Measurements from ENCODE around the gene IGFBP3.
A peak's percentile ranks its signal among the peaks of the same experiment; 100 is the strongest.

The IGFBP3 gene

DNA sequence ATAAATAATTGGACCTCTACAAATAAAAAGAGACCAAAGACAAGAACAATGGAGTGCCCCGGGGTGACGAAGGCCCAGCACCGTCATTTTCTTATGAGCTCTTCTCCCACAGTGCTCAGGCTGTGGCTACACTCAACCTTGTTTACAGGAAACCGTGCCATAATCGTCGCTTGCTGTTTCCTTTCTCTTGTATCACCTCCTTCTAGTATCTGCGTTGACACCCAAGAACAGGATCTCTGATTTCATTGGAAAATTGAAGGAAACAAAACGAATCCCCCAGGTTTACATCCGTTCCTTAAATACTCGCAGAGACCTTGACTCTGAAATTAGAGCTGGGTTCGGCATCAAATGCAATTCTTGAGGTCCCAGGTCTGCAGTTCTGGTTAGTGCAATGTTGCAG lies 1.7 kb upstream of the IGFBP3 start:
- no peak for FAIRE-seq

DNA sequence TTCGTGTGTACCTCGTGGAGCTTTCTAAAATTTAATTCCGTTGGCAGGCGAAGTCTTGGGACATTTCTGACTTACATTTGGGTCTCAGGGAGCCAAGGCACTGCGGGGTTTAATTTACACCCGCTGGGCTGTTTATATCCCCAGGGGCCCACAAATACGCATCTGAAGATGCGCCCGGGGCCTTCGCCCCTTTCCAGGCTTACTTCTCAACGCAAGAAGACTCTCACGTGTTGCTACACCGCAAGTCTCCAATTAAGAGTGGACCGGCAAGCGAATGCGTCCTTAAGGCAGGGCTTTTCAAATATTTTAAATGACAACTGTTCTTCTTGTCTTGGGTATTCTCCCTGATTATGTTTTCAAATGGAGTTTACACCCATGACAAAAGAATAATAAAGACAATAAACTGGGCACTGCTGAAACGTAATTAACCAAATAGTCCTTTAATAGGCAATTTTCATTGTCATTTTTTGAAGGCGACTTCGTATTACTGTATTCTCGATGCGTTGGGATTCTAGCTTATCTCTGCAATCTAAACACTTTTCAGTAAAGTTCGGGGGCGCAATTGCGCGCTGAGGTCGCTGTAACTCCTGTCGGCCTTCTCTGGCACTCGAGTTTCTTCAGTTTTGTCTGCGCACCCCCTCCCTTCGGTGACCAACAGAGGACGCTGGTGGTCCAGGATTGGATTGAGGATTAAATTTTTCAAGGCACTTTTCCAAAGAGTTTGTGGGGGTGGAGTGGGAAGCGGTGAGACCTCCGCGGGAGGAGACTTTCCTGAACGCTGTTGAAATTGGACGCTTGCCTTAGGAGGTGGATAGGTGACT lies 837 bp upstream of the IGFBP3 start:
- FAIRE-seq = peak; percentile 61

DNA sequence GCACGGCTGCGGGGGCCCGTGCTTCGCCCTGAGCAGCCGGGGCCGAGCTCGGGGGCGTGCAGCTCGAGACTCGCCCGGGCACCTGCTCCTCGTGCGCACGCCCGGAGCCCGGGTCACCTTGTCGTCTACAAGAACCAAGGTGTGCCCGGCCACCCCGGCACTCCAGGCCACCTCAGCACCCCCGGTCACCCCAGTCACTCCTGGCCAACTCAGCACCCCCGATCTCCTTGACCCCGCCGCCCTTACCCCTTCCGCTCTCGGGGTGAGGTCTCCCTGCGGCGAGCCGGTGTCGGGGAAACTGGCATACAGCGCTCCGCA lies 268 bp upstream of the IGFBP3 start:
- FAIRE-seq = no peak

DNA sequence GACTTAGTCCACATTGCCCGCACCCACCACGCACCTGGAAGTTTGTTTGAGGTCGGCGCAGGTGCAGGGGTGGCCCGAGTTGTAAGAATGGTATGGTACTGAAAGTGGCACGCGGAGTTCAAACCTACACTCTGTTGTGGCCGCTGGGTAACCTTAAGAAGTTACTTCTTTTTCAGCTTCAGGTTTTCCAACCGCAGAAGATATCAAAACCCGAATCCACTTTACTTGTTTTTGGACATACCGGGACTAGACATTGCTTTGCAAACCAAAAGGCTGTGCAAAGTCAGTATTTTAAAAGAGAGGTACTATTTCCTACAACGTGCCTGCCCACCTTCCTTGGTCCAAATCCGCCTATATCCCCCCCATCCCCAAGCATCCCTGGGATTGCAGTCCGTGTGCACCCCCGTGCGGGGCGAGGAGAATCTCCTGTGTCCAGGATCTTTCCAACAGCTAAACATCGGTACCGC lies 1.0 kb downstream of the IGFBP3 start:
- FAIRE-seq = no peak

DNA sequence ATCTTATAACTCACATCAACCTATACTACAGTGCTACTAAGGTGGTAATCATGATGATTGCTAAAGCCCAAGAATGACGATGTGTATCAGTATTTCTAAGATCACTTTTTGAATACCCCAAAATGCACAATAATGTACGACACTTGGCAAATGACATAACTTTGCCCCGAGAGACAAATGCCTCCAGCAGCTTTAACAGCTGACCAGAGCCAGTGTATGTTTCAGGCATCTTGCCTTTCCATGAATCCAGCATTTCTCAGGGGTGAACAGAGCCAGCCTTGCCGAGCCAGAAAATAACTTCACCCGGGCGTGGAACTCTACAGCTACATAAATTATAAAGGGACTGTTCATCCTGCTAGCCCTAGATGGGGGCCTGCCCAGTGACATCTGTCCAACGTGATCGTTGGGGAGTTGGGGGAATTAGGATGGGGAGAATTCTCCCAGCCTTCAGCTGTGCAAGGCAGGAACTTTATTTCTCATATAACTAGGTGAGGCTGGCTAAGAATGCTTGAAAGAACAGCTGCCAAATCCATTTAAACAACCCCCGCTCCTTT lies 1.8 kb downstream of the IGFBP3 start:
- no peak for FAIRE-seq

DNA sequence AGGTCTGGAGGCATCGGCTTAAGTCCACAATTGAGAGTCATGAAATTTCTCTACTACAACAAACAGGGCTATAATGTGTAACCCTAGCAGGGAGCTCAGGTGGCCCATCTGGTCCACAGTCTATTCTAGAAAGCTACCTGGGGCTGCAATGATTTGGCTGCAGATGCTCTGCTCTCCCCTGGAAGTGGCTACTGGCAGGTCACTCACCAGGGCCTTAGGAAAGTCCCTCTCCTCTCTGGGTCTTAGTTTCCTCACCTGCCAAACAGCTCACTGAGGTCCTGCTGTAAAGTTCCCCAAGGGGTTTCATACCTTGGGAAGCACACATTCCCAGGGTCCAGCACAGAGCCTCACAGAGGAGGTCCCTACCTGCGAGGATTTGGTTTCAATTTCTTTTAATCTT lies 2.5 kb downstream of the IGFBP3 start:
- no peak for FAIRE-seq

DNA sequence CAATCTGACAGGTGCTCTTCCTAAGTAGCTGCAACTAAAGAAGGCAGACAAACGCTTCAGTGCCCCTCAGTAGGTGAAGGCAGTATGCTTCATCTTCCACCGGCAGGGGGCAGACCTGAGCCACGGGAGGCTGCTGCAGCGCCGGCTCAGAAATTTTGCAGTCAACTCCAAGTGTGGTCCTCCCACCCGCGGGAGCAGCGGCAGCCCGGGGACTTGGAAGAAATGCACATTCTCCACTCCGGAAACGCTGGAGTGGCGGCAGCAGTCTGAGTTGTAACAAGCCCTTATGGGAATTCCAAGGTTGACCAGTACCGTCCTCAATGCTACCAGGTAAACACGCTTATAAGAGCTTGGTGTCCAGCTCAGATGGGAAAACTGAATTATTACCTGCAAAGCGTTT lies 3.4 kb downstream of the IGFBP3 start:
- no peak for FAIRE-seq

DNA sequence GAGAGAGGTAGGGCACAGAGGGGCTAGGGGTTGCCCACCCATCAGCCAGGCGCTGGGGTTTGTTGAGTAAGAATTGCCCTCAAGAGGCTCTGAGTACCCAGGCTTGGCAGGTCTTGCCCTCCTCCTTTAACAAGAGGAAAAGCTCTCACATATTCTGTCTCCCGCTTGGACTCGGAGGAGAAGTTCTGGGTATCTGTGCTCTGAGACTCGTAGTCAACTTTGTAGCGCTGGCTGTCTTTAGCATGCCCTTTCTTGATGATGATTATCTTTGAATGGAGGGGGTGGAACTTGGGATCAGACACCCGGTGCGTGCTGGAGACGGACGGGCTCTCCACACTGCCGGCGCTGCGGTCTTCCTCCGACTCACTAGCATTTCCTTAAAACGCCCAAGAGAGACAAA lies 4.0 kb downstream of the IGFBP3 start:
- FAIRE-seq = no peak

DNA sequence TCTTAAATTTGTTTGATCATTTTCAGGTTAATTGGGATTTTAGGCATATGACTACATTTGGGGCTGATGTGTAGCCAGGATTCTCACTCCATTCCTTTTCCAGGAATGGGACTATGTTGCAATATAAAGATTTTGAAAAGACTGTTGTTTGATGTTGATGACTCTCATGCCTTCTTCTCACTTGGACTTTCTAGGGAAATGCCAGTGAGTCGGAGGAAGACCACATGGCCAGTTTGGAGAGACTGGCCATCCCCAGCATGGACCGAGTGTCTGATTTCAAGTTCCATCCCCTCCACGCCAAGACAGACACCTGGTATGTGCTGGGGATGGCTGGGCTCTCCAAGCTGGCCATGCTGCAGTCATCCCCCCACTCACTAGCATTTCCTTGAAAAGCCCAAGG lies 5.5 kb downstream of the IGFBP3 start:
- FAIRE-seq = no peak

DNA sequence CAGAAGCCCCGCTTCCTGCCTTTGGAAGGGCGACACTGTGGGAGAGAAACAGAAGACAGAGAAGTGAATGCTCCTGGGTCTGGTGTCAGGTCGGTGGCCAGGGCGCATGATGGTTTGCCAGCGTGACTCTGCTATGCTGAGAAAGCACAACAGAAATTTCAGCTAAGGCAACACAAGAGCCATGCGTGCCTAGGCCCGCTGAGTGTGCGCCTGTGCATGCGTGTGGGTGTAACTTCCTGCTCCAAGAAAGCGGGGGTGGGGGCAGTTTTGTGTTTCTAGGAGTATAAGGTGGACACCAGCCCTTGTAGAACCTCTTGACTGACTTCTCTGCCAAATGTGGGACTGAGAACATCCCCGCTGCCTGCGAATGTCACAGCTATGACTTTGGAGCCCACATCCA lies 6.2 kb downstream of the IGFBP3 start:
- no peak for FAIRE-seq

DNA sequence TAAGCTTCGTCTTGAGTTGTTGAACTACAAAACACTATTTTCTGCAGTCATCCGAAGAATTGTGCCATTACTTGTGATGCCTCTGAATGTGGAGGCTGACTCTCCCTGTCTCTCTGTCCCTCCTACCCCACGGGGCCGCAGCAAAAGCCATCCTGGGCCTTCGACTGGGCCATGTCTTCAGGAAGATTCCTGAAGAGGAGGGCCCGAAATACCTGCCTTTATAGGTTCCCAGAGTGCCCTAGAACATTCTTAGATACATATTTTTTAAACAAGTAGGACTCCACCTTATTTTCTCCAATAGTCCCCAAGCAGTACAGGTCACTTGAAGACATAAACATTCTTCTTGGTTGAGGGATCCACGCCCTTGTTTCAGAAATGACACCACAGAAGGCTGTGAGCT lies 8.1 kb downstream of the IGFBP3 start:
- no peak for FAIRE-seq

DNA sequence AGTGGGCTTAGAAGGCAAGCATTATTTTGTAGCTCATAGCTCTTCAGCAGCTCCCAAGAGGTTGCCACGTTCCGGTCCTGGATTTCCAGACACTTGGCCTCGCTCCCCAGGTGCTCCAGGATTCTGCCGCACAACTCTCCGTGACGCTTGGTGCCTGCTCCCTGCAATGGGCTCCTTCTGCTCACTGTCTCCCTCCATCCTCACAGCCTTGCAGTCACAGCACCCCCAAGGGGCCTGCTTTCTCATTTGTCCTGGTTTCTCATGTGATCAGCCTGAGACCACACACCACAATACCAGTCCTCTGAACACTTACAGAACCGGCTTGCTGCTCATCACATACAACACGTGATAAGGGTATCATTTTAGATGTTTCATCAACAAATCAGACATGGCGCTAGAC lies 9.8 kb downstream of the IGFBP3 start:
- no peak for FAIRE-seq

DNA sequence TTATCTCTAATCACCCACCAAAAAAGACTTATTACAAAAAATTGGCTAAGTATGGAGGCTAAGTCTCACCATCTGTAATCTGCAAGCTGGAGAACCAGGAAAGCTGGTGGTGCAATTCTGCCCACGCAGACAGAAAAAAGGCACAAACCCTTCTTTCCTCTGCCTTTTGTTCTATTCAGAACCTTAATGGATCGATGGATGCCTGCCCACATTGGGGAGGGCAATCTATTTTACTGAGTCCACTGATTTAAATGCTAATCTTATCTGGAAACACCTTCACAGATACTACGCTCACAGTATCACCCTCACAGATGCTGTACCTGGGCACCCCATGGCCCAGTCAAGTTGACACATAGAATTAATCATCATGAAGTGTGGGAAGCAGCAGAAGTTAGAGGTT lies 10.2 kb downstream of the IGFBP3 start:
- FAIRE-seq = no peak

DNA sequence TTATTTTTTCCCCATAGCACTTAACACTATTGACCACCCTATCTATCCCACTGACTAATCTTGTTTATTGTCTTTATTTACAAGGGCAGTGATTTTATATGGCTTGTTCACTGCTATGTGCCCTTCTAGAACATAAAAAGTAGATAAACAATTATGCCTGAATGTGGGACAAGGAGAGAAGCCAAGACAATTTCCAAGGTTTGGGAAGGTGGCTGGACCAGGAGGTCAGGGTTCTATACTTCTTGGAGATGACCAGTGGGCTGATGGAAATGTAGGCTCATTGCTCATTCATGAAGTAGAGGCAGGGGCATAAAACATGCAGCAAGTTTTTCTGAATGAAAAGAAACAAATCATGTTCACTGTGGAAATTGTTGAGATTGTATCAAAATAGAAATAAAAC lies 11.5 kb downstream of the IGFBP3 start:
- FAIRE-seq = no peak

DNA sequence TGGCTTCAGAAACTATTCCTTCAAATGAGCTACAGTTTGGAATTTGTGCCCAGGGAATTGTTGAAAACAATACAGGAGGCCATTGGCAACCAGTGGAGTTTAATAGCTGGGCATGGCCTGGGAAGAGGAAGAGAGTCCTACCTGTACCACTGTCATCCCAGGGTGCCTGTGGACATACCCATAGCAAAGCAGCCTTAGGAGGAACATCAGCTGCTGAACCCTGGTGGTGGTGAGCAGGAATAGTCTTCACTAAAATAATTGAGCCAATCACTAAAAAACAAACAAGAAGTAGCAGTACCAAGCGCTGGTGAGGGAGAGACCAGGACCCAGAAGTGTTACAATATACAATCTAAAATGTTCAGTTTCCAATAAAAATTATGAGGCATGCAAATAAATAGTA lies 18.3 kb downstream of the IGFBP3 start:
- FAIRE-seq = no peak

DNA sequence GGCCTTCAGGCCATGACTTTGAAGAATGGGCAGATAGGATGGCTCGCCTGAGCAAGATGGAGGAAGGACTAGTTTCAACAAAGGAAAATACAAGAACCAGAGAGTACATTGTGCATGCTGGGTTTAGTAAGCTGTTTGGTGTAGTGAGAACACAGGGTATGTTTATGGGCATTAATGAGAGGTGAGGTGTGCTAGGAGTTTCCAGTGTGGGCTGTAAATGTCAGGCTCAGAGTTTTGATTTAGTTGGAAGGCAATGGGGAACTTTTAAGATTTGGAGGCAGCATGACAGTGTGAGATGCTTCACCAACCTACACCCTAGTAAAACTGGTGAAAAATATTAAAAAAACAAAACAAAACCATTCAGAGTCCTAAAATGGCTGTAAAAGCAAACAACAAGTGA lies 19.5 kb downstream of the IGFBP3 start:
- FAIRE-seq = no peak

DNA sequence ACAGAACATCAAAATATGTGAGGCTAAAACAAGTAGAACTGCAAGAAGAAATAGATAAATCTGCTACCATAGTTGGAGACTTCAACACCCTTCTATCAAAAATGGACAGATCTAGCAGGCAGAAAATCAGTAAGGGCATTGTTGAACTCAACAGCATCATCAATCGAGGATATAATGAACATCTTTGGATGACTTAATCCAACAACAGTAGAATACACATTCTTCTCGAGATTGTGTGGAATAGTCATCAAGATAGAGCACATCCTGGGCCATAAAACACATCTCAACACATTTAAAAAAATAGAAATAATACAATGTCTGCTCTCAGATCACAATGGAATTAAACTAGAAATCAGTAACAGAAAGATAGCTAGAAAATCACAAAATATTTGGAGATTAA lies 22.9 kb downstream of the IGFBP3 start:
- no peak for FAIRE-seq

DNA sequence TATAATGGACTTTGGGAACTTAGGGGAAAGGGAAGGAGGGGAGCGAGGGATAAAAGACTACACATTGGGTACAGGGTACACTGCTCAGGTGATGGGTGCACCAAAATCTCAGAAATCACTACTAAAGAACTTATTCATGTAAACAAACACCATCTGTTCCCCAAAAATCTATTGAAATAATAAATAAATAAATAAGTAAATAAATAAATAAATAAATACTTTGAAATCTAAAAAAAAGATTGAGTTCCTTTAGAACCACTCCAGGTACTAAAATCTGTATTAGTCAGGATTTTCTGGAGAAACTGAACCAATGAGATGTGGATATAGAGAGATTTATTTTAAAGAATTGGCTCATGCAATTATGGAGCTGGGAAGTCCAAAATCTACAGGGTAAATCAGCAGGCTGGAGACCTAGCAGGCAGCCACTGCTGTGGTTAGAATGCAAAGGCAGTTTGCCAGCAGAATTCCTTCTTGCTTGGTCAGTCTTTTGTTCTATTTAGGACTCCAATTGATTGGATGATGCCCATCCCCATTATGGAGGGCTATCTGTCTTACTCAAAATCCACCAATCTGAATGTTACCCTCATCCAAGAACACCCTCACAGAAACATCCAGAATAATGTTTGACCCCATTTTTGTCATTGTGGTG lies 23.9 kb downstream of the IGFBP3 start:
- no peak for FAIRE-seq

DNA sequence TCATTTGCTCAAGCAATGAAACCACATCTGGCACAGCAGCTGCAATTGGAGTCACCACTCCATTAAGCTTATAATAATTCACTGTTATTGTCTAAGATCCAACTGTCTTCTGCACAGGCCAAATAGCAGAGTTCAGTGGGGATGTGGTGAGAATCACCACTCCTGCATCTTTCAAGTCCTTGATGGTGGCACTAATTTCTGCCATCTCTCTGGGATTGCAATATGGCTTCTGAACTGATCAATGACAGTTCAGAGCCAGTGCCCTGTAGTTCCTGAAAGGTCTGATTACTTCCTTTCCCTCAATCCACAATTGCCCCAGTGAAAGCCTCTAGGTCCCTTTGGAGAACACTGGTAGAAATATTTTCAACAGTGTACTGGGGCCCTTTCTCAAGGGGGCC lies 26.4 kb downstream of the IGFBP3 start:
- no peak for FAIRE-seq

DNA sequence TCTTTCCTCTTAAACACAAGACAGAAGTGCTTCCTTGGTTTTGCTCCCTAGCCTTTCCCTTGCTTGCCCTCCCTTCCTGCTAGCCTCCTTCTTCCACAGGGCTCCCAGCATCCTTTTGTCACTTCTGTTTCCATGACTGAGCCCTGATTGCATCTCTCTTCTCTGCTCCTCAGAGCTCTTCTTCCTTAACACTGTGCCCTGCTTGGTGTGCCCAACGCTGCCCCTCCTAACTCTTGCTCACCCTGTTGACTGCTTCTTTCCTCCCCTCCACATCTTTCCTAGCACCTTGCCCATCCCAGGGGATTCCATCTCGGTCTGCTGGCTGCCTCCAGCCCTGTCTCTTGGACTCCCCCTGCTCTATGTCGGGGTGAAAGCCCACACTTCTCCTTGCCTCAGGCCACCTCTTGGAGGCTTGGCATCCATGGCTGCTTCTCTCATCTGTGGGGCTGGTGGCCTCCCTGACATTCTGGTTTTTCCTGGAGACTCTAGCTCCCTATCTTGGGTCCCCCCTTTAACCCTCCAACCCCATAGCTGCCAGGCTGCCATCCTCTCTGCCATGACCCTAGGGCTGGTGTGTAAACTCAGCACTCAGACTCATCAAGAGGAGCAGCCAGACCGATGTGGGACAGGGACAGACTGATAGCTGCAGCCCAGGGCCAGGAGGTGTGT lies 26.9 kb downstream of the IGFBP3 start:
- FAIRE-seq = no peak

DNA sequence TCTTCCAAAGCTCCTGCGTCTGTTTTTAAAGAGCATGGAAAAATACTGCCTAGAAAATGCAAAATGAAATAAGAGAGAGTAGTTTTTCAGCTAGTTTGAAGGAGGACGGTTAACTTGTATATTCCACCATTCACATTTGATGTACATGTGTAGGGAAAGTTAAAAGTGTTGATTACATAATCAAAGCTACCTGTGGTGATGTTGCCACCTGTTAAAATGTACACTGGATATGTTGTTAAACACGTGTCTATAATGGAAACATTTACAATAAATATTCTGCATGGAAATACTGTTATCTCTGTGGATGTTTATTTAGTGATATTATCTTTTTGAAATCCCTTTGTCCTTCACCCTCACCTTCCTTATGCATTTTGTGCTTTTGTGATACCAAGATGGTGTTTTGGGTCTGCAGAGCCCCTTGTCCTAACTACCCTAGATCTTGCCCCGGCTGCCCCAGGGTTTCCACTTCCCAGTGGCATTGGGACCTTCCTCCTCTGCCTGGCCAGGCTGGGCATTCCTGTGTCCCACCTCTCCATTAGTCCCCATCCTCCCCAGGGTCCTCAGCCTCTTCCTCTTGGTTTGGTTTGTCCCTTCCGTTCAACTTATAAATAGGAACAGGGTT lies 27.6 kb downstream of the IGFBP3 start:
- no peak for FAIRE-seq

DNA sequence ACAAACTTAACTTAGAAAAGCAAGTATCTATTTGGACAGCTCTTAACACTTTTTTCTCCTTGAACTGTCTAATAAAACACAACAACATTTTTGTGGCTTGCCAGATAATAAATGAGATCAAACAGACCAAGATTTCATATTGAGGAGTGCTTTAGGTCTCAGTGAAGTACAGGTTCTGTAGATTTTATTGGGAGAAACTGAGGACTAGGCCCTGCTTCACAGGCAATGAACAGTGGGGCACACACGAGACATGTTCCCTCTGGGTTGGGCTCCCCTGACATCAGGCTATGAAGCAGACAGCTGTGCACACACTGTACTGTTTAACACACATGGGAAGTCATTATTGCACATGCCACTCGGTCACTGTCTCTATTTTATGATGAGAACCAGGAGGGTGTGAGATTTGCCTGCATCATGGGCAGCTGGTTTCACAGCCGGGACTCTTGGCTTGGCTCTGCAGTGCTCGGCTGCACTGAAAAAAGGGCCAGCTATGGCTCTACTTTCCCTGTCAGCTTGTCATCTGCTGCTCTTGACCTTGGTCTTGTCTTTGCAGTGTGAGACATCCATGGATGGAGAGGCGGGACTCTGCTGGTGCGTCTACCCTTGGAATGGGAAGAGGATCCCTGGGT lies 28.6 kb downstream of the IGFBP3 start:
- no peak for FAIRE-seq
